ENCODE data around the gene PRSS36.

PRSS36 gene

GRCh38 chr16:31187808-31188189, 37.9 kb upstream of the PRSS36 start:
- Histone ChIP-seq H3K4me2 (ENCODE audit: low read length) (no peak overlapping the region), H3K27ac (ENCODE audit: low read depth, low read length, poor library complexity, severe bottlenecking) (no peak overlapping the region), H3K4me3 (ENCODE audit: low read depth, low read length, poor library complexity, severe bottlenecking) (no peak overlapping the region), H3K79me2 (ENCODE audit: insufficient read depth, low read length) (peaks cover 20% of the 10 kb centered on the region), H4K20me1 (ENCODE audit: insufficient read depth, low read length) (peaks cover 7% of the 10 kb centered on the region; the same call in 1 of the 2 replicates), H3K27me3 (ENCODE audit: insufficient read depth, low read length) (no peaks in the 10 kb centered on the region), H3K9ac (ENCODE audit: low read length) (no peak overlapping the region), H3F3A (ENCODE audit: insufficient read depth, low read length) (peaks cover 4% of the 10 kb centered on the region; the same call in 1 of the 2 replicates), H3K9me2 (ENCODE audit: low read depth, low read length) (no peaks in the 10 kb centered on the region), H3K4me1 (ENCODE audit: insufficient read depth, low read length, severe bottlenecking) (no peaks in the 10 kb centered on the region), H3K9me3 (ENCODE audit: low read length) (no peaks in the 10 kb centered on the region), H2AFZ (ENCODE audit: low read length) (no peak overlapping the region), H3K36me3 (ENCODE audit: insufficient read depth, low read length) (peaks cover 100% of the 10 kb centered on the region)
- TF ChIP-seq EZH2 (IDR thresholded peaks at IDR 0.05; ENCODE audit: borderline replicate concordance, low read length), result no peak
- TF ChIP-seq CTCF (IDR thresholded peaks at IDR 0.05; ENCODE audit: low read length), result no peak

GRCh38 chr16:31186930-31187807, 37.3 kb upstream of the PRSS36 start:
- Histone ChIP-seq H3F3A (ENCODE audit: insufficient read depth, low read length) (peaks cover 2% of the 10 kb centered on the region; the same call in 1 of the 2 replicates), H3K9me3 (ENCODE audit: low read length) (no peaks in the 10 kb centered on the region), H3K9ac (ENCODE audit: low read length) (no peak overlapping the region), H3K27me3 (ENCODE audit: insufficient read depth, low read length) (no peaks in the 10 kb centered on the region), H3K4me3 (ENCODE audit: low read depth, low read length, poor library complexity, severe bottlenecking) (no peak overlapping the region), H3K36me3 (ENCODE audit: insufficient read depth, low read length) (peaks cover 100% of the 10 kb centered on the region), H3K9me2 (ENCODE audit: low read depth, low read length) (no peaks in the 10 kb centered on the region), H3K79me2 (ENCODE audit: insufficient read depth, low read length) (peaks cover 26% of the 10 kb centered on the region), H4K20me1 (ENCODE audit: insufficient read depth, low read length) (peaks cover 7% of the 10 kb centered on the region; the same call in 1 of the 2 replicates), H3K4me2 (ENCODE audit: low read length) (no peak overlapping the region), H2AFZ (ENCODE audit: low read length) (no peak overlapping the region), H3K27ac (ENCODE audit: low read depth, low read length, poor library complexity, severe bottlenecking) (no peak overlapping the region), H3K4me1 (ENCODE audit: insufficient read depth, low read length, severe bottlenecking) (peaks cover 5% of the 10 kb centered on the region)
- TF ChIP-seq CTCF (IDR thresholded peaks at IDR 0.05; ENCODE audit: low read length) (no peak), EZH2 (IDR thresholded peaks at IDR 0.05; ENCODE audit: borderline replicate concordance, low read length) (no peak)

GRCh38 chr16:31186176-31186575, 36.3 kb upstream of the PRSS36 start:
- Histone ChIP-seq H3K27ac (ENCODE audit: low read depth, low read length, poor library complexity, severe bottlenecking) (no peak overlapping the region), H4K20me1 (ENCODE audit: insufficient read depth, low read length) (peaks cover 10% of the 10 kb centered on the region; the same call in 1 of the 2 replicates), H3K36me3 (ENCODE audit: insufficient read depth, low read length) (peaks cover 100% of the 10 kb centered on the region), H3F3A (ENCODE audit: insufficient read depth, low read length) (no peaks in the 10 kb centered on the region), H3K9me2 (ENCODE audit: low read depth, low read length) (no peaks in the 10 kb centered on the region), H3K27me3 (ENCODE audit: insufficient read depth, low read length) (no peaks in the 10 kb centered on the region), H3K9me3 (ENCODE audit: low read length) (no peaks in the 10 kb centered on the region), H3K79me2 (ENCODE audit: insufficient read depth, low read length) (peaks cover 36% of the 10 kb centered on the region), H3K4me3 (ENCODE audit: low read depth, low read length, poor library complexity, severe bottlenecking) (no peak overlapping the region), H2AFZ (ENCODE audit: low read length) (no peak overlapping the region), H3K9ac (ENCODE audit: low read length) (no peak overlapping the region), H3K4me1 (ENCODE audit: insufficient read depth, low read length, severe bottlenecking) (peaks cover 15% of the 10 kb centered on the region), H3K4me2 (ENCODE audit: low read length) (no peak overlapping the region)
- TF ChIP-seq EZH2 (IDR thresholded peaks at IDR 0.05; ENCODE audit: borderline replicate concordance, low read length), result no peak
- no peak for TF ChIP-seq CTCF (IDR thresholded peaks at IDR 0.05; ENCODE audit: low read length)

All from OCI-LY1 (cell line).